B cell (primary cell): Measurements from ENCODE around the gene KRTAP13-1.

Experiments used
- EZH2 ChIP-seq: IDR thresholded peaks from 2 replicates; pipeline ENCODE4 v1.6.1; 2012; ENCODE audit warnings: borderline replicate concordance, low read depth, mild to moderate bottlenecking, moderate library complexity, low read length; ENCODE audit not compliant: insufficient read depth, poor library complexity, severe bottlenecking
- TF ChIP-seq, protein P1 (sequence below): fragments of 200-600 bp; IDR thresholded peaks from one replicate; pipeline ENCODE4 v1.8.0; 2022; ENCODE audit warnings: antibody characterized with exemption, mild to moderate bottlenecking

DNA sequence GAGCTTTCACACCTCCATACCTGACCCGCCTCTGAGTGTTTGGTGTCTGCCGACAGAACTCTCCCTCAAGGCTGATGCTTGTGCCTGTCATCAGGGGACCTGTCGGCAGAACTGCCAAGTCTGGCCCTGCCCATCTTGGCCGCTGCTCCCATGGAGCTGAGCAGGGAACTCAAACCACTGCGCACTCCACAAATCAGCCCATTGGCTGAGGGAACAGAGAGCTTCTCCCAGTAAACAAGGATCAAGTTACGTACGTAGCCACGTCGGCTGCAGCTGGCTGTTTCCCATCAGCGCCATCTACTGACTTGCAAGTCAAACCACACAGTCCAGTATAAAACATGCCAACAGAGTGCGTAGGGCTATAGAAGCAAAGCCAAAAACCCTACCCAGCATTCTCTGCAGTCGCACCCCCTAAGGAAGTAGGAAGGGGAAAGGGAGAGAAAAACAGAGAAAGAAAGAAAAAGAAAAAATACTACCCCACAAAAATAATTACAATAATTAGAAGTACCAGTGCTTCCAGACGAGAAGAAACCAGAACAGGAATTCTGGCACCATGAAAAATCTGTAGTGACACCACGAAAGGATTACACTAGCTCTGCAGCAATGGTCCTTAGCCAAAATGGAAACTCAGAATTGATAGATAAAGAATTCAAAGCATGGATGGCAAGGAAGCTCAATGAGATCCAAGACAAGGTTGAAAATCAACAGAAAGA is 13.1 kb downstream of the KRTAP13-1 start:
- TF ChIP-seq, protein P1, sequence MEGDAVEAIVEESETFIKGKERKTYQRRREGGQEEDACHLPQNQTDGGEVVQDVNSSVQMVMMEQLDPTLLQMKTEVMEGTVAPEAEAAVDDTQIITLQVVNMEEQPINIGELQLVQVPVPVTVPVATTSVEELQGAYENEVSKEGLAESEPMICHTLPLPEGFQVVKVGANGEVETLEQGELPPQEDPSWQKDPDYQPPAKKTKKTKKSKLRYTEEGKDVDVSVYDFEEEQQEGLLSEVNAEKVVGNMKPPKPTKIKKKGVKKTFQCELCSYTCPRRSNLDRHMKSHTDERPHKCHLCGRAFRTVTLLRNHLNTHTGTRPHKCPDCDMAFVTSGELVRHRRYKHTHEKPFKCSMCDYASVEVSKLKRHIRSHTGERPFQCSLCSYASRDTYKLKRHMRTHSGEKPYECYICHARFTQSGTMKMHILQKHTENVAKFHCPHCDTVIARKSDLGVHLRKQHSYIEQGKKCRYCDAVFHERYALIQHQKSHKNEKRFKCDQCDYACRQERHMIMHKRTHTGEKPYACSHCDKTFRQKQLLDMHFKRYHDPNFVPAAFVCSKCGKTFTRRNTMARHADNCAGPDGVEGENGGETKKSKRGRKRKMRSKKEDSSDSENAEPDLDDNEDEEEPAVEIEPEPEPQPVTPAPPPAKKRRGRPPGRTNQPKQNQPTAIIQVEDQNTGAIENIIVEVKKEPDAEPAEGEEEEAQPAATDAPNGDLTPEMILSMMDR: no peak
- TF ChIP-seq EZH2: no peak
